Eye (tissue), 1 donor: Measurements from ENCODE around the gene MED25.
"Not testable (repeated sequence)": the region's sequence is repeated elsewhere in the genome, so short reads cannot be mapped to it uniquely, and the experiment has no call there.

ENCODE experiments used
- DNase-seq: peaks from one replicate; pipeline ENCODE4 v3.0.0-alpha.2; 2015

The MED25 gene

DNA sequence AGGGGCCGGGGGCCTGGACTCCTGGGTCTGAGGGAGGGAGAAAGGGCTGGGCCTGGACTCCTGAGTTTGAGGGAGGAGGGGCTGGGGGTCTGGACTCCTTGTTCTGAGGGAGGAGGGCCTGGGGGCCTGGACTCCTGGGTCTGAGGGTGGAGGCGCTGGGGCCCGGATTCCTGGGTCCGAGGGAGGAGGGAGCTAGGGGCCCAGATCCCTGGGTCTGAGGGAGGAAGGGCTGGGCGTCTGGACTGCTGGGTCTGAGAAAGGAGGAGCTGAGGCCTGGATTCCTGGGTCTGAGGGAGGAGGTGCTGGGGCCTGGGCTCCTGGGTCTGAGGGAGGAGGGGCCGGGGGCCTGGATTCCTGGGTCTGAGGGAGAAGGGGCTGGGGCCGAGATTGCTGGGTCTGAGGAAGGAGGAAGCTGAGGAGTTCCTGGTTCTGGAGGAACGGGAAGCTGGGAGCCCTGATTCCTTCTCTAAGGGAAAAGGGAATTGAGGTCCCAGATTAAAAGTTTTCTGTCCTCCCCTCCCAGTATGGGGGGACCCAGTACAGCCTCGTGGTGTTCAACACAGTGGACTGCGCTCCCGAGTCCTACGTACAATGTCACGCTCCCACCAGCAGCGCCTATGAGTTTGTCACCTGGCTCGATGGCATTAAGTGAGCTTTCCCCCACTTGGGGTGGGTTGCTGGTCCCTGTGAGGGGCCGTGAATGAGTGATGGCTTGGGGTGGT is 721 bp downstream of the MED25 start:
- DNase-seq, result no peak

- DNase-seq, result not testable (repeated sequence)
Observed at GRCh38 chr19:49819452-49820115, 1.5 kb downstream of the MED25 start.

- no peak for DNase-seq
Observed at GRCh38 chr19:49820125-49820524, 2.0 kb downstream of the MED25 start.

- DNase-seq, result no peak
Observed at GRCh38 chr19:49823472-49823871, 5.4 kb downstream of the MED25 start.

- DNase-seq, result no peak
Observed at GRCh38 chr19:49824662-49825061, 6.6 kb downstream of the MED25 start.

- DNase-seq, result no peak
Observed at GRCh38 chr19:49827034-49827433, 8.9 kb downstream of the MED25 start.

DNA sequence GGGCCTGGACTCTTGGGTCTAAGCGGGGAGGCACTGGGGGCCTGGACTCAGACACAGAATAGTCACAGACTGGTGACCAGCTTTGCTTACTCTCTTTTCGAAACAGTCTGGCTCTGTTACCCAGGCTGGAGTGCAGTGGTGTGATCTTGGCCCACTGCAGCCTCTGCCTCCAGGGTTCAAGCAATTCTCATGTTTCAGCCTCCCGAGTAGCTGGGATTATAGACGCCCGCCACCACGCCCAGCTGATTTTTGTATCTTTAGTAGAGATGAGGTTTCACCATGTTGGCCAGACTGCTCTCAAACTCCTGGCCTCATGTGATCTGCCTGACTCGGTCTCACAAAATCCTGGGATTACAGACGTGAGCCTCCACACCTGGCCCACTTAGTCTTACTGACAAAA is 11.1 kb downstream of the MED25 start:
- no peak for DNase-seq

GRCh38 chr19:49829721-49830120 is 11.6 kb downstream of the MED25 start:
- DNase-seq, result no peak

- no peak for DNase-seq
Observed at GRCh38 chr19:49830766-49831165, 12.7 kb downstream of the MED25 start.

DNA sequence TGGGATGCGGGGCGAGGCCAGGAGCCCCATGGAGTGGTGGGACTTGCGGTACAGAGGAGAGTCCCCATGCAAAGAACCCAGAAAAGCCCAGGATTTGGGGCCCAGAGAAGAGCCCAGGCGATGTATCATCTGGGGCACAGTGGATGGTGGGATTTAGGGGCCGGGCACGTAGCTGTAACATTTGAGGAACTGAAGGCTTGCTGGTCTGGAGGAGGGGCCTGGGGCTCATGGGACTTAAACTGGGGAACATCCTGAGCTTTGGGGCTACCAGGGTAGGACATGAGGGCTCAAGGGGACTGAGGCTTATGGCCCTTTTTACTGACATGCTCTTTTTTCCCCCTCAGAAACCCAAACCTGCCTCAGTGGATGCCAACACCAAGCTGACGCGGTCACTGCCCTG is 13.5 kb downstream of the MED25 start:
- DNase-seq, result no peak

DNA sequence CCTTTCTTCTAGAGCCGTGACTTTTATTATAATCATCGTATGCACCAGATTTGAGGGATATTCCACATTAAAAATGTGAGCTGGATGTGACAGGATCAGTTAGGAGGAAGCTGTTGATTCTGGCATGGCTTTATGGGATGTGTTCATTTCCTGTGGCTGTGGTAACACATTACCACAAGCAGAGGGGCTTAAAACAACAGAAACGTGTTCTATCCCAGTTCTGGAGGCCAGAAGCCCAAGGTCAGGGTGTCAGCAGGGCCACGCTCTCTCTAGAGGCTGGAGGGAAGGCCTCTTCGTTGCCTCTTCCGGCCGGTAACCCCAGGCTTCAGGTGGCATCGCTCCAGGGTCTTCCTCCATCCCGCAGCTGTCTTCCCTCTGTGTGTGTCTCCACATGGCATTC is 14.5 kb downstream of the MED25 start:
- DNase-seq, result no peak

- no peak for DNase-seq
Observed at GRCh38 chr19:49833599-49833998, 15.5 kb downstream of the MED25 start.

- no peak for DNase-seq
Observed at GRCh38 chr19:49835562-49835961, 17.5 kb downstream of the MED25 start.

GRCh38 chr19:49836176-49837008 is 18.3 kb downstream of the MED25 start:
- DNase-seq, result no peak

DNA sequence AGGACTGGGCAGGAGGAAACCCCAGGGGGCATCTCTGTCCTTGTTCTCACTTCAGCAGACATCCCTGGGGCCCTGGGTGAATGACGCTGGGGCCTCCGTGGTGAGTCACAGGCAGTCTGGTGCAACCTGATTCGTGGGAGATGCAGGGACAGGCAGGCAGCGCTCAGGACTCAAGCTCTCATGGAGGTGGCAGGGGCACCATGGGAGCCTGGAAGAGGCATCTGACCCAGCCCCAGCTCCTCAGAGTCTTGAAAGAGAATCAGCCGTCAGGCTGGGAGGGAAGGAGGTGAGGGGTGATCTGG is 18.9 kb downstream of the MED25 start:
- DNase-seq, result no peak

DNA sequence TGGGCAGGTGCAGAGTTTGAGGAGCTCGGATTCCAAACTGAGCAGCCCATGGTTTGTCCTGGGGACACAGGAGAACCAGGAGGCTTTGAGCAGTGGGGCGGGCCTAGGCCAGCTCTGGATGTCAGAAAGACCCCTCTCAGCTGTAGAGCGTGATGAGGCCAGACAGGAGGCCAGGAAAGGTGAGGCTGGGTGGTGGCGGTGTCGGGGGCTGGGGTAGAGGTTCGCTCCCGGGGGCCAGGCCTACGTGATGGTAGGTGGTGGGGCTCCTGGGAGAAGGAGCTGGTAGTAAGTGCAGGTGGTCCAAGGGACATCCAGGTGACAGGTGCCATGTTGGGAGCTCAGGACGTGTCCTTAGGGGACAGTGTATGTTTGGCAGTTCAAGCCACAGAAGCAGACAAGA is 19.3 kb downstream of the MED25 start:
- DNase-seq, result no peak

GRCh38 chr19:49838885-49839588 is 20.9 kb downstream of the MED25 start:
- no peak for DNase-seq

- DNase-seq, result no peak
Observed at GRCh38 chr19:49839713-49840112, 21.6 kb downstream of the MED25 start.

DNA sequence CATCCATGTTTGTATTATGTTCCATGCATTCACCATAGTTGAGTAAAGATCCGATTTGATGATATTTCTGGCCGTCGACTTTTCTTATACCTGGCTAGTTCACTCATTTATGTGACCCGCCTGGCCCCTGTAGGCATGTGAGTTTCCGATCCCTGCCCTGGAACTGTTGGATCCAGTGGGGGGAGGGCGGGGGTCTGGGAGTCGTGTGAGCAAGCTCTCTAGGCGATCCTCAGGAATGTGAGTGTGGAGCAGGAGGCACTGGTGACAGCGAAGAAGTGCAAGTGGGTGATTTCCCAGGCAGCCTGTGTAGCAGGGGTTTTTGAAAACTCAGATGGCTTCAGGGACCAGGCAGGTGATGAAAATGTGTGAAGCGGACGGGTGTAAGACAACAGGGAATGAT is 22.2 kb downstream of the MED25 start:
- DNase-seq, result no peak

DNA sequence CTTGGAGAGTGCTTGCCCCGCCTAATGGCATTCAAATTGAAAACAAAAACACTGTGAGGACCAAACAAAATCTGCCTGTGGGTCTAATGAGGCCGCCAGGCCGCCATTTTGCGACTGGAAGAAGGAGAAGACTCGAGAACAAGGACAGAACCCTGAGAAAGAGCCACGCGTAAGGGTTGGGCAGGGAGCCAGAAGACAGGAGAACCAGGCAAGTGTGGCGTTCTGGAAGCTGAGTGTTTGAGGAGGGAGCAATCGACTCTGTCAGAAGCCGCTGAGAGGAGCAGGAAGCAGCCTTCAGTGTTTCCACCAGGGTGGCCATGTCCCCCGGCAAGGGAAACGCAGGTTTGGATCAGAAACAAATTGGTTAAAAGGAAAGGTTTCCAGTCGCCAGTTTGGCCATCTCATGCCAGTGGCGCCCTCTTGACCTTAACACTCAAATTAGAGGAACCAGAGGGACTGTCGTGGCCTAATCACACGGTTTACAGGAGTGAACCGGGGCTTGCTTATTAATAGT is 22.7 kb downstream of the MED25 start:
- DNase-seq, result no peak

GRCh38 chr19:49843265-49843664 is 25.2 kb downstream of the MED25 start:
- DNase-seq, result no peak

DNA sequence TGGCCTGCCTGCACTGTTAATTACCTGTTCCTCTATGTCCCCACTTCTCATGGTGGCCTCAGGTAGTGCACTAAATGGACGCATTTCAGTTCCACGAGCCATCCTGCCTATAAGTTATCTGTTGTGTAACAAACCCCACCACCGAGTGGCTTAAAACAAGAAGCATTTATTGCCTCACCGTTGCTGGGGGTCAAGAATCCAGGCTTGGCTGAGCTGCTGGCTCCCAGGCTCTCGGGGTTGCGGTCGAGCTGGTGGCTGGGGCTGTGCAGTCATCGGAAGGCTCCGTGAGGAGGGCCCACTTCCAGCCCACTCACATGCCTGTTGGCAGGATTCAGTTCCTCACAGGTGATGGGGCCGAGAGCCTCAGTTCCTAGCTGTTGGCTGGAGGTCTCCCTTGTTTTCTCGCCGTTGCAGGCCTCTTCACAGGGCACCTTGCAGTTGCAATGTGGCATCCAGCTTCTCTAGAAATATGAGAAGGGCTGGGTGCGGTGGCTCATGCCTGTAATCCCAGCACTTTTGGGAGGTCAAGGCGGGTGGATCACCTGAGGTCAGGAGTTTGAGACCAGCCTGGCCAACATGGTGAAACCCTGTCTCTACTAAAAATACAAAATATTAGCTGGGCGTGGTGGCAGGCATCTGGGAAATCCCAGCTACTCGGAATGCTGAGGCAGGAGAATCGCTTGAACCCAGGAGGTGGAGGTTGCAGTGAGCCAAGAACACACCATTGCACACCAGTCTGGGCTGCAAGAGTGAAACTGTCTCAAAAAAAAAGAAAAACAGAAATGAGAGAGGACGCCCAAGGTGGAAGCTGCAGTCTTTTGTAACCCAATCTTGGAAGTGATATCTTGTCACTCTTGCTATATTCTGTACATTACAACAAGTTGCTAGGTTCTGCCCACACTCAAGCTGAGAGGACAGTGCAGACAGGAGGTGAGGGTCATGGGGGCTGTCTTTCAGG is 26.3 kb downstream of the MED25 start:
- DNase-seq, result no peak
